HEK293 (cell line): ENCODE measurements around the gene HOXA11.

Experiments used
- CTCF ChIA-PET: fragments of 350-600 bp; formaldehyde crosslinking; extraction: SDS; loops from one replicate; lab custom pipeline; 2021; ENCODE audit warnings: antibody characterized with exemption; lab: Yijun Ruan, JAX
- POLR2A ChIA-PET: fragments of 300-600 bp; formaldehyde crosslinking; extraction: SDS; loops from one replicate; lab custom pipeline; 2020; ENCODE audit warnings: antibody characterized with exemption, inconsistent platforms; lab: Yijun Ruan, JAX
- H3K27ac ChIP-seq: fragments of 200-500 bp; sonication (Bioruptor generic); 2 replicates; pipeline ENCODE4 v1.5.1; 2014; ENCODE audit warnings: low read depth, low read length, control low read depth, inconsistent platforms; ENCODE audit errors: extremely low read depth
- H3K36me3 ChIP-seq, 2 experiments: fragments of 200-500 bp in 1 of 2; sonication (Bioruptor generic) in 1 of 2; 1 replicate in 1 of 2; 2 replicates in 1 of 2; pipeline ENCODE4 v1.5.1; 2014 to 2017; ENCODE audit warnings: inconsistent platforms in 2 of 2, low read length in 2 of 2; ENCODE audit not compliant: control insufficient read depth in 2 of 2, insufficient read depth in 1 of 2
- H3K4me1 ChIP-seq: fragments of 200-500 bp; sonication (Bioruptor generic); 2 replicates; pipeline ENCODE4 v1.5.1; 2014; ENCODE audit warnings: mild to moderate bottlenecking, low read length, inconsistent platforms; ENCODE audit not compliant: control insufficient read depth, insufficient read depth
- H3K4me3 ChIP-seq: 2 replicates; pipeline ENCODE4 v1.5.1; 2011; ENCODE audit warnings: low read depth, mild to moderate bottlenecking, control low read depth, low read length, moderate library complexity
- H3K9me3 ChIP-seq: fragments of 200-500 bp; sonication (Bioruptor generic); 2 replicates; pipeline ENCODE4 v1.5.1; 2014; ENCODE audit warnings: low read depth, low read length, inconsistent platforms; ENCODE audit not compliant: control insufficient read depth, insufficient read depth
- PATZ1 ChIP-seq: fragments of 450-650 bp; formaldehyde crosslinking; IDR thresholded peaks from 2 replicates; pipeline ENCODE4 v1.5.1; 2016; ENCODE audit warnings: missing biosample characterization, missing genetic modification characterization
- YY1 ChIP-seq: fragments of 450-650 bp; formaldehyde crosslinking; IDR thresholded peaks from 2 replicates; pipeline ENCODE4 v1.5.1; 2018; ENCODE audit warnings: missing biosample characterization, missing genetic modification characterization
- ZFHX2 ChIP-seq: fragments of 450-650 bp; formaldehyde crosslinking; conservative IDR thresholded peaks from 2 replicates; pipeline ENCODE4 v1.5.1; 2016; ENCODE audit warnings: missing biosample characterization, missing genetic modification characterization
- ZNF155 ChIP-seq: fragments of 450-650 bp; formaldehyde crosslinking; IDR thresholded peaks from 2 replicates; pipeline ENCODE4 v1.5.1; 2016; ENCODE audit warnings: missing biosample characterization, missing genetic modification characterization
- ZNF24 ChIP-seq: fragments of 450-650 bp; formaldehyde crosslinking; IDR thresholded peaks from 2 replicates; pipeline ENCODE4 v1.5.1; 2016; ENCODE audit warnings: missing biosample characterization, missing genetic modification characterization
- ZNF362 ChIP-seq: fragments of 450-650 bp; formaldehyde crosslinking; IDR thresholded peaks from 2 replicates; pipeline ENCODE4 v1.5.1; 2016; ENCODE audit warnings: missing biosample characterization, missing genetic modification characterization
- ZNF404 ChIP-seq: fragments of 450-650 bp; formaldehyde crosslinking; IDR thresholded peaks from 2 replicates; pipeline ENCODE4 v1.5.1; 2017; ENCODE audit warnings: missing biosample characterization, missing genetic modification characterization
- ZNF449 ChIP-seq: fragments of 450-650 bp; formaldehyde crosslinking; IDR thresholded peaks from 2 replicates; pipeline ENCODE4 v1.5.1; 2017; ENCODE audit warnings: missing biosample characterization, mild to moderate bottlenecking, missing genetic modification characterization, moderate library complexity
- ZNF518A ChIP-seq: fragments of 450-650 bp; formaldehyde crosslinking; conservative IDR thresholded peaks from 2 replicates; pipeline ENCODE4 v1.5.1; 2016; ENCODE audit warnings: low read depth, missing biosample characterization, missing genetic modification characterization
- ZNF549 ChIP-seq: fragments of 450-650 bp; IDR thresholded peaks from 2 replicates; pipeline ENCODE4 v1.5.1; 2018; ENCODE audit warnings: missing biosample characterization, missing genetic modification characterization, mild to moderate bottlenecking, inconsistent platforms, moderate library complexity
- ZNF558 ChIP-seq: fragments of 450-650 bp; formaldehyde crosslinking; IDR thresholded peaks from 2 replicates; pipeline ENCODE4 v1.5.1; 2016; ENCODE audit warnings: missing biosample characterization, missing genetic modification characterization
- ZNF610 ChIP-seq: fragments of 450-650 bp; formaldehyde crosslinking; IDR thresholded peaks from 2 replicates; pipeline ENCODE4 v1.5.1; 2016; ENCODE audit warnings: missing biosample characterization, missing genetic modification characterization, borderline replicate concordance
- ZSCAN16 ChIP-seq: fragments of 450-650 bp; formaldehyde crosslinking; IDR thresholded peaks from 2 replicates; pipeline ENCODE4 v1.5.1; 2016; ENCODE audit warnings: missing biosample characterization, missing genetic modification characterization
- TF ChIP-seq, protein P1 (sequence below): sonication (generic); formaldehyde crosslinking; IDR thresholded peaks from 2 replicates; pipeline ENCODE4 v1.8.1; 2022; ENCODE audit warnings: mild to moderate bottlenecking, moderate library complexity, missing genetic modification reagents
- TF ChIP-seq, protein P2 (sequence below): fragments of 450-650 bp; formaldehyde crosslinking; IDR thresholded peaks from 2 replicates; pipeline ENCODE4 v1.5.1; 2016; ENCODE audit warnings: missing biosample characterization, missing genetic modification characterization
- TF ChIP-seq, protein P3 (sequence below): fragments of 450-650 bp; formaldehyde crosslinking; IDR thresholded peaks from 2 replicates; pipeline ENCODE4 v1.5.1; 2016; ENCODE audit warnings: missing biosample characterization, missing genetic modification characterization

Gene HOXA11

GRCh38 chr7:27207348-27207985 is 22.4 kb upstream of the HOXA11 start (continued):
- TF ChIP-seq, protein P1, sequence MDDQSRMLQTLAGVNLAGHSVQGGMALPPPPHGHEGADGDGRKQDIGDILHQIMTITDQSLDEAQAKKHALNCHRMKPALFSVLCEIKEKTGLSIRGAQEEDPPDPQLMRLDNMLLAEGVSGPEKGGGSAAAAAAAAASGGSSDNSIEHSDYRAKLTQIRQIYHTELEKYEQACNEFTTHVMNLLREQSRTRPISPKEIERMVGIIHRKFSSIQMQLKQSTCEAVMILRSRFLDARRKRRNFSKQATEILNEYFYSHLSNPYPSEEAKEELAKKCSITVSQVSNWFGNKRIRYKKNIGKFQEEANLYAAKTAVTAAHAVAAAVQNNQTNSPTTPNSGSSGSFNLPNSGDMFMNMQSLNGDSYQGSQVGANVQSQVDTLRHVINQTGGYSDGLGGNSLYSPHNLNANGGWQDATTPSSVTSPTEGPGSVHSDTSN: no peak
- TF ChIP-seq PATZ1 (tag by site-specific recombination): no peak
- no peak for TF ChIP-seq ZNF24 (tag by site-specific recombination)
- TF ChIP-seq, protein P2, sequence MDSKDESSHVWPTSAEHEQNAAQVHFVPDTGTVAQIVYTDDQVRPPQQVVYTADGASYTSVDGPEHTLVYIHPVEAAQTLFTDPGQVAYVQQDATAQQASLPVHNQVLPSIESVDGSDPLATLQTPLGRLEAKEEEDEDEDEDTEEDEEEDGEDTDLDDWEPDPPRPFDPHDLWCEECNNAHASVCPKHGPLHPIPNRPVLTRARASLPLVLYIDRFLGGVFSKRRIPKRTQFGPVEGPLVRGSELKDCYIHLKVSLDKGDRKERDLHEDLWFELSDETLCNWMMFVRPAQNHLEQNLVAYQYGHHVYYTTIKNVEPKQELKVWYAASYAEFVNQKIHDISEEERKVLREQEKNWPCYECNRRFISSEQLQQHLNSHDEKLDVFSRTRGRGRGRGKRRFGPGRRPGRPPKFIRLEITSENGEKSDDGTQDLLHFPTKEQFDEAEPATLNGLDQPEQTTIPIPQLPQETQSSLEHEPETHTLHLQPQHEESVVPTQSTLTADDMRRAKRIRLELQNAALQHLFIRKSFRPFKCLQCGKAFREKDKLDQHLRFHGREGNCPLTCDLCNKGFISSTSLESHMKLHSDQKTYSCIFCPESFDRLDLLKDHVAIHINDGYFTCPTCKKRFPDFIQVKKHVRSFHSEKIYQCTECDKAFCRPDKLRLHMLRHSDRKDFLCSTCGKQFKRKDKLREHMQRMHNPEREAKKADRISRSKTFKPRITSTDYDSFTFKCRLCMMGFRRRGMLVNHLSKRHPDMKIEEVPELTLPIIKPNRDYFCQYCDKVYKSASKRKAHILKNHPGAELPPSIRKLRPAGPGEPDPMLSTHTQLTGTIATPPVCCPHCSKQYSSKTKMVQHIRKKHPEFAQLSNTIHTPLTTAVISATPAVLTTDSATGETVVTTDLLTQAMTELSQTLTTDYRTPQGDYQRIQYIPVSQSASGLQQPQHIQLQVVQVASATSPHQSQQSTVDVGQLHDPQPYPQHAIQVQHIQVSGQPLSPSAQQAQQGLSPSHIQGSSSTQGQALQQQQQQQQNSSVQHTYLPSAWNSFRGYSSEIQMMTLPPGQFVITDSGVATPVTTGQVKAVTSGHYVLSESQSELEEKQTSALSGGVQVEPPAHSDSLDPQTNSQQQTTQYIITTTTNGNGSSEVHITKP (tag by site-specific recombination): no peak
- TF ChIP-seq ZNF404: no peak
- TF ChIP-seq ZNF558 (tag by site-specific recombination): no peak
- TF ChIP-seq, protein P3, sequence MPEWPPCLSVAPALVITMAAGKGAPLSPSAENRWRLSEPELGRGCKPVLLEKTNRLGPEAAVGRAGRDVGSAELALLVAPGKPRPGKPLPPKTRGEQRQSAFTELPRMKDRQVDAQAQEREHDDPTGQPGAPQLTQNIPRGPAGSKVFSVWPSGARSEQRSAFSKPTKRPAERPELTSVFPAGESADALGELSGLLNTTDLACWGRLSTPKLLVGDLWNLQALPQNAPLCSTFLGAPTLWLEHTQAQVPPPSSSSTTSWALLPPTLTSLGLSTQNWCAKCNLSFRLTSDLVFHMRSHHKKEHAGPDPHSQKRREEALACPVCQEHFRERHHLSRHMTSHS (tag by site-specific recombination): no peak

DNA sequence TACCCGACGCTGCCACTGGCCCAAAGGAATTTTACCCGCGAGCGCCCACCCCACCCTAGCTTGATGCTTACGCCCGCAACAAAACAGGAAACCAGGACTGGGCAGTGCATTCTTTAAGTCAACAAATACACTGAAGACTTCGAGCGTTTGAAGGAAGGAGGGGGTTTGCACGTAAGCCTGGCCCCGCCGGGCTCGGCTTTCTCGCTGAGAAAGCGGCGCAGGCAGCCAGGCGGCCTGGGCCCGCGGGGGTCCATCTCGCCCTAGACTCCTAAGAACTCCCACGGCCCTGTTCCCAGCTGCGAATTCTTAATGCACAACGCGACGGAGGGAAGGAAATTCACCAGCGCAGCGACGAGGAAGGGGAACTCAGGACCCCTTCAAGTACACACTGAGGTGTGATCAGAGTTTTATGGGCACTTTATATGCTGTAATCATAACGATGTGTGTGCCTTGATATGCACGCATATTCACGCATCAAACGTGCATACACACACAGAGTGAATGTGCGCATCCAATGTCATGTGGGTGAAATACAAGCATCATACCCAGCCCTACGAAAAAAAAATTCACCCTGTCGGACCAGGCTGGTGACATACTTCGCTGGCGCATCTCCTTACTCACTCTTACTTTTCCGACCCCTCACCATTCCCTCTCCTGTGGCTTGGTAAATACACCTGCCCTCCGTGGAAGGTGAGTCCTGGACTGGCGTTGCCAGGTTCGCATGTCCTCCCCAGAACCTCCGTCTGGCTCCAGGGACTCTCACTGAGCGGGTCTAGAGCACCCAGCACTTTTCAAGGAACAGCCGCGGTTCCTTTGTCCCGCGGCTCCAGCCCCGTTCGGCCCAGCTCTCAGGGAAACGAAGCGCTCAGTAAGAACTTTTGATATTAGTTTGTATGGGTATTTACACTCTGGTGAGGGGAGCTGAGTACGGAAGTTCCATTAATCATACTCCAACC is 20.6 kb upstream of the HOXA11 start:
- Histone ChIP-seq H3K36me3 (no peaks in the 10 kb centered on the region), H3K4me3 (no peak overlapping the region), H3K9me3 (no peaks in the 10 kb centered on the region), H3K27ac (no peak overlapping the region), H3K4me1 (peaks cover 11% of the 10 kb centered on the region)
- CTCF ChIA-PET: interaction anchor here (0.5 kb wide), 1 partner anchor 1990 kb away, joined by 4 read pairs; no protein-coding TSS in a partner anchor
- POLR2A ChIA-PET: no interaction called here
- TF ChIP-seq ZNF449 (no peak), ZSCAN16 (no peak), ZNF549 (tag by site-specific recombination) (no peak), YY1 (tag by site-specific recombination) (no peak), ZNF610 (tag by site-specific recombination) (no peak), ZFHX2 (tag by site-specific recombination) (no peak), ZNF518A (tag by site-specific recombination) (no peak), ZNF155 (tag by site-specific recombination) (no peak), ZNF362 (no peak)
